WTC11 (cell line): ENCODE results near the gene GPLD1.

ENCODE experiments used
- CBFB ChIP-seq: sonication (generic); formaldehyde crosslinking; IDR thresholded peaks from 2 replicates; pipeline ENCODE4 v1.8.1; 2022; ENCODE audit warnings: mild to moderate bottlenecking, low read depth, missing genetic modification reagents
- CTCF ChIP-seq: fragments of 200-600 bp; IDR thresholded peaks from 2 replicates; pipeline ENCODE4 v1.8.0; 2022; ENCODE audit warnings: antibody characterized with exemption
- ELF4 ChIP-seq: sonication (generic); formaldehyde crosslinking; IDR thresholded peaks from 2 replicates; pipeline ENCODE4 v1.8.1; 2022; ENCODE audit warnings: low read depth, mild to moderate bottlenecking, moderate library complexity, missing genetic modification reagents
- FOXJ3 ChIP-seq: sonication (generic); formaldehyde crosslinking; IDR thresholded peaks from 2 replicates; pipeline ENCODE4 v1.9.0; 2021; ENCODE audit warnings: missing genetic modification reagents, mild to moderate bottlenecking, borderline replicate concordance
- HMGA2 ChIP-seq: fragments of 250-450 bp; sonication (Bioruptor Pico); IDR thresholded peaks from 2 replicates; pipeline ENCODE4 v1.4.0; 2021; ENCODE audit warnings: mild to moderate bottlenecking, moderate library complexity
- MAX ChIP-seq: sonication (generic); formaldehyde crosslinking; IDR thresholded peaks from 2 replicates; pipeline ENCODE4 v1.8.0; 2022; ENCODE audit warnings: mild to moderate bottlenecking, missing genetic modification reagents
- SP1 ChIP-seq: sonication (generic); formaldehyde crosslinking; conservative IDR thresholded peaks from 2 replicates; pipeline ENCODE4 v1.8.1; 2022; ENCODE audit warnings: missing genetic modification reagents
- STAT6 ChIP-seq: sonication (generic); formaldehyde crosslinking; conservative IDR thresholded peaks from 2 replicates; pipeline ENCODE4 v1.8.1; 2023; ENCODE audit warnings: mild to moderate bottlenecking, low read depth, missing genetic modification reagents, moderate library complexity

- TF ChIP-seq CTCF (no peak), HMGA2 (CRISPR knock-in tag) (no peak), MAX (CRISPR knock-in tag) (no peak), FOXJ3 (CRISPR knock-in tag) (no peak), CBFB (CRISPR knock-in tag) (no peak), SP1 (CRISPR knock-in tag) (no peak), STAT6 (CRISPR knock-in tag) (no peak), ELF4 (CRISPR knock-in tag) (no peak)
Measured at GRCh38 chr6:24401458-24401857, 87.9 kb downstream of the GPLD1 start.
